PC-9 (cell line): Measurements from ENCODE around the gene COQ8A. TPM values are rescaled to one million over a fixed set of nuclear protein-coding genes. Genes with fewer than 3 reads are reported as not detected.

Experiments
- BruUV-seq: library from RNA; stranded (reverse); fragments of 400-500 nt; replicated peaks from 2 replicates; lab custom pipeline; 2021; lab: Mats Ljungman, UMichigan
- CTCF ChIA-PET: fragments of 300-600 bp; sonication (Branson Sonifier 250); formaldehyde crosslinking; loops from one replicate; lab custom pipeline; 2022; ENCODE audit warnings: antibody characterized with exemption; lab: Charles Lee
- POLR2A ChIA-PET: fragments of 300-600 bp; sonication (Branson Sonifier 250); formaldehyde crosslinking; loops from one replicate; lab custom pipeline; 2022; ENCODE audit warnings: antibody characterized with exemption; ENCODE audit not compliant: unreplicated experiment; lab: Charles Lee
- DNase-seq, 2 experiments: peaks; one replicate each; pipeline versions ENCODE4 v3.0.0 to v3.0.0-alpha.2; 2015 to 2022; ENCODE audit warnings: mixed read lengths in 1 of 2
- H2AFZ ChIP-seq: fragments of 200-600 bp; sonication (generic); 2 replicates; pipeline ENCODE4 v1.8.1; 2017; ENCODE audit warnings: antibody characterized with exemption
- H3F3A ChIP-seq: fragments of 200-600 bp; sonication (generic); 2 replicates; pipeline ENCODE4 v1.8.1; 2017; ENCODE audit warnings: antibody characterized with exemption, mild to moderate bottlenecking, low read depth; ENCODE audit not compliant: insufficient read depth
- H3K27ac ChIP-seq: fragments of 200-600 bp; sonication (generic); 2 replicates; pipeline ENCODE4 v1.6.1; 2016; ENCODE audit warnings: mixed run types
- H3K27me3 ChIP-seq: fragments of 200-600 bp; sonication (generic); 2 replicates; pipeline ENCODE4 v1.6.1; 2016; ENCODE audit warnings: low read depth, mixed run types; ENCODE audit not compliant: insufficient read depth
- H3K36me3 ChIP-seq: fragments of 200-600 bp; sonication (generic); 2 replicates; pipeline ENCODE4 v1.6.1; 2016; ENCODE audit warnings: low read depth, mixed run types
- H3K4me1 ChIP-seq: fragments of 200-600 bp; sonication (generic); replicated peaks from 2 replicates; pipeline ENCODE4 v1.6.1; 2016; ENCODE audit warnings: mixed run types; ENCODE audit not compliant: insufficient read depth
- H3K4me2 ChIP-seq: fragments of 200-600 bp; sonication (generic); 2 replicates; pipeline ENCODE4 v1.6.1; 2017; ENCODE audit warnings: mixed run types
- H3K4me3 ChIP-seq: fragments of 200-600 bp; sonication (generic); 2 replicates; pipeline ENCODE4 v1.6.1; 2016; ENCODE audit warnings: mixed run types
- H3K79me2 ChIP-seq: fragments of 200-600 bp; sonication (generic); 2 replicates; pipeline ENCODE4 v1.6.1; 2017; ENCODE audit warnings: low read depth, mixed run types
- H3K9me2 ChIP-seq: fragments of 200-600 bp; sonication (generic); 2 replicates; pipeline ENCODE4 v1.8.1; 2017; ENCODE audit warnings: mild to moderate bottlenecking; ENCODE audit not compliant: insufficient read depth
- H3K9me3 ChIP-seq: fragments of 200-600 bp; sonication (generic); 2 replicates; pipeline ENCODE4 v1.8.1; 2016; ENCODE audit warnings: low read depth; ENCODE audit not compliant: insufficient read depth
- H4K20me1 ChIP-seq: fragments of 200-600 bp; sonication (generic); 2 replicates; pipeline ENCODE4 v1.8.1; 2017; ENCODE audit not compliant: insufficient read depth
- CTCF ChIP-seq: fragments of 200-600 bp; sonication (generic); conservative IDR thresholded peaks from 2 replicates; pipeline ENCODE4 v1.6.1; 2017; ENCODE audit warnings: mixed run types, antibody characterized with exemption, mild to moderate bottlenecking, moderate library complexity
- EZH2 ChIP-seq: fragments of 200-600 bp; sonication (generic); IDR thresholded peaks from 2 replicates; pipeline ENCODE4 v1.8.0; 2017; ENCODE audit warnings: antibody characterized with exemption, low read depth
- intact Hi-C: fragments of 100-400 bp; cut with micrococcal nuclease; formaldehyde crosslinking; loops from one replicate; pipeline ENCODE4 v1.10.0; 2022; ENCODE audit not compliant: unreplicated experiment
- total RNA-seq: library from RNA; stranded (reverse); gene quantifications from 2 replicates; pipeline ENCODE4 v1.2.3, GENCODE V29; 2021

COQ8A gene
- total RNA-seq, 1 experiment from 2014 or later = 32.9 TPM

GRCh38 chr1:227006226-227006796 is 66.2 kb downstream of the COQ8A start:
- H3K4me1 ChIP-seq = no peaks in the 10 kb centered on the region
- H3K9me3 ChIP-seq = no peaks in the 10 kb centered on the region
- no peaks in the 10 kb centered on the region for H3K79me2 ChIP-seq
- intact Hi-C loops = no loop called here
- H3K27ac ChIP-seq = no peak overlapping the region
- H3K27me3 ChIP-seq = no peaks in the 10 kb centered on the region
- CTCF ChIA-PET = no interaction called here
- H3K4me3 ChIP-seq = no peak overlapping the region
- no TSS peak for BruUV-seq
- H3K36me3 ChIP-seq = no peaks in the 10 kb centered on the region
- TF ChIP-seq EZH2 (no peak), CTCF (no peak)
- no peak overlapping the region for H2AFZ ChIP-seq
- H3K9me2 ChIP-seq = no peaks in the 10 kb centered on the region
- H3K4me2 ChIP-seq = no peak overlapping the region
- no peaks in the 10 kb centered on the region for H4K20me1 ChIP-seq
- H3F3A ChIP-seq = no peaks in the 10 kb centered on the region
- POLR2A ChIA-PET = no interaction called here
- no peak for DNase-seq

- ChIA-PET CTCF (interaction anchor here (0.6 kb wide), 1 partner anchor 28 kb away, joined by 3 read pairs; no protein-coding TSS in a partner anchor), POLR2A (interaction anchor here (0.5 to 0.7 kb wide), 2 partner anchors 361 to 416 kb away, joined by 4 read pairs; no protein-coding TSS in a partner anchor)
- Histone ChIP-seq H3K36me3 (no peaks in the 10 kb centered on the region), H3K27me3 (no peaks in the 10 kb centered on the region), H3K9me3 (no peaks in the 10 kb centered on the region), H2AFZ (no peak overlapping the region), H3K4me1 (no peaks in the 10 kb centered on the region), H3K4me3 (no peak overlapping the region), H3F3A (no peaks in the 10 kb centered on the region), H3K79me2 (no peaks in the 10 kb centered on the region), H4K20me1 (no peaks in the 10 kb centered on the region; the same call in 1 of the 2 replicates), H3K4me2 (no peak overlapping the region), H3K9me2 (no peaks in the 10 kb centered on the region), H3K27ac (no peak overlapping the region)
- no peak for DNase-seq
- no TSS peak for BruUV-seq
- TF ChIP-seq CTCF (no peak), EZH2 (no peak)
- intact Hi-C loops = loop anchor here (2.0 kb wide), 1 partner anchor 25 kb away; no protein-coding TSS in a partner anchor
These were observed 69.8 kb downstream of the COQ8A start for GRCh38 chr1:227009937-227010336.

- intact Hi-C loops = loop anchor here (2.0 kb wide), 1 partner anchor 24 kb away; no protein-coding TSS in a partner anchor
- Histone ChIP-seq H3K4me2 (no peak overlapping the region), H4K20me1 (no peaks in the 10 kb centered on the region; the same call in 1 of the 2 replicates), H3F3A (no peaks in the 10 kb centered on the region), H2AFZ (no peak overlapping the region), H3K36me3 (no peaks in the 10 kb centered on the region), H3K4me1 (no peaks in the 10 kb centered on the region), H3K79me2 (no peaks in the 10 kb centered on the region), H3K9me3 (no peaks in the 10 kb centered on the region), H3K9me2 (no peaks in the 10 kb centered on the region), H3K27me3 (no peaks in the 10 kb centered on the region), H3K4me3 (no peak overlapping the region), H3K27ac (no peak overlapping the region)
- no peak for DNase-seq
- no TSS peak for BruUV-seq
- ChIA-PET POLR2A (no interaction called here), CTCF (no interaction called here)
- TF ChIP-seq CTCF (no peak), EZH2 (no peak)
These were observed 70.6 kb downstream of the COQ8A start for GRCh38 chr1:227010645-227011044.
